H1 (cell line): ENCODE measurements around the gene MEX3D. TPM values are rescaled to one million over a fixed set of nuclear protein-coding genes. Genes with fewer than 3 reads are reported as not detected.

Source experiments
- ASH2L ChIP-seq: fragments of 200-600, 300-600 bp; sonication (generic); IDR thresholded peaks from one replicate; pipeline ENCODE4 v1.7.1; 2017; ENCODE audit warnings: low read length
- ATF3 ChIP-seq: IDR thresholded peaks from 2 replicates; pipeline ENCODE4 v1.6.1; 2011; ENCODE audit warnings: low read depth, mild to moderate bottlenecking, low read length; ENCODE audit not compliant: insufficient read depth
- BACH1 ChIP-seq: IDR thresholded peaks from 2 replicates; pipeline ENCODE4 v1.6.1; 2012; ENCODE audit warnings: low read length, improper control_type of control experiment
- CBX5 ChIP-seq: fragments of 300-800, 300-1000 bp; sonication (generic); IDR thresholded peaks from 2 replicates; pipeline ENCODE4 v1.7.1; 2016; ENCODE audit warnings: antibody characterized with exemption, low read length, low read depth
- CHD1 ChIP-seq: IDR thresholded peaks from 2 replicates; pipeline ENCODE4 v1.6.1; 2012; ENCODE audit warnings: low read depth, low read length, improper control_type of control experiment
- CTCF ChIP-seq, 3 experiments: IDR thresholded peaks; 1 replicate in 2 of 3; 2 replicates in 1 of 3; pipeline versions ENCODE4 v1.5.1 to v1.6.1; 2011; ENCODE audit warnings: low read length in 3 of 3, mild to moderate bottlenecking in 3 of 3, inconsistent platforms in 2 of 3, low read depth in 1 of 3, moderate library complexity in 1 of 3; ENCODE audit not compliant: insufficient read depth in 1 of 3; ENCODE audit errors: control extremely low read depth in 1 of 3
- E2F6 ChIP-seq: IDR thresholded peaks from 2 replicates; pipeline ENCODE4 v1.6.1; 2012; ENCODE audit warnings: inconsistent platforms
- HDAC6 ChIP-seq: IDR thresholded peaks from one replicate; pipeline ENCODE4 v1.7.1; 2012; ENCODE audit warnings: low read depth, mild to moderate bottlenecking, inconsistent platforms, low read length, moderate library complexity
- KDM1A ChIP-seq: fragments of 200-600, 300-600 bp; sonication (generic); IDR thresholded peaks from 2 replicates; pipeline ENCODE4 v1.7.1; 2016; ENCODE audit warnings: mild to moderate bottlenecking, low read length, borderline replicate concordance
- MAX ChIP-seq: IDR thresholded peaks from 2 replicates; pipeline ENCODE4 v1.6.1; 2012; ENCODE audit warnings: inconsistent platforms
- POLR2A ChIP-seq, 2 experiments: IDR thresholded peaks; 1 replicate in 1 of 2; 2 replicates in 1 of 2; pipeline ENCODE4 v1.6.1; 2011; ENCODE audit warnings: low read depth in 2 of 2, low read length in 2 of 2, mild to moderate bottlenecking in 2 of 2; ENCODE audit errors: control extremely low read depth in 1 of 2
- POU5F1 ChIP-seq: IDR thresholded peaks from 2 replicates; pipeline ENCODE4 v1.6.1; 2011; ENCODE audit warnings: low read depth, mild to moderate bottlenecking, low read length, moderate library complexity
- RBBP5 ChIP-seq: IDR thresholded peaks from 2 replicates; pipeline ENCODE4 v1.7.1; 2012; ENCODE audit warnings: low read depth, mild to moderate bottlenecking, inconsistent platforms, low read length, moderate library complexity, borderline replicate concordance
- RFX5 ChIP-seq: IDR thresholded peaks from 2 replicates; pipeline ENCODE4 v1.6.1; 2011; ENCODE audit warnings: low read depth, low read length, improper control_type of control experiment, borderline replicate concordance
- RNF2 ChIP-seq: fragments of 200-900, 300-1000 bp; sonication (generic); IDR thresholded peaks from 2 replicates; pipeline ENCODE4 v1.7.1; 2016; ENCODE audit warnings: borderline replicate concordance, low read depth, mild to moderate bottlenecking, antibody characterized with exemption, low read length; ENCODE audit not compliant: poor library complexity, severe bottlenecking; ENCODE audit errors: missing control alignments
- SAP30 ChIP-seq: fragments of 300-600 bp; sonication (generic); IDR thresholded peaks from 2 replicates; pipeline ENCODE4 v1.7.1; 2012; ENCODE audit warnings: low read length, moderate library complexity, mild to moderate bottlenecking, inconsistent platforms; ENCODE audit not compliant: insufficient read depth, insufficient replicate concordance
- SP2 ChIP-seq: IDR thresholded peaks from 2 replicates; pipeline ENCODE4 v1.6.1; 2012; ENCODE audit warnings: mild to moderate bottlenecking, low read length, inconsistent platforms
- TAF1 ChIP-seq: IDR thresholded peaks from 2 replicates; pipeline ENCODE4 v1.6.1; 2011; ENCODE audit warnings: mild to moderate bottlenecking, low read depth, low read length
- TAF7 ChIP-seq: optimal IDR thresholded peaks from 2 replicates; pipeline ENCODE3; 2011; ENCODE audit warnings: low read depth, mild to moderate bottlenecking, inconsistent platforms, low read length, moderate library complexity, borderline replicate concordance
- TCF12 ChIP-seq: IDR thresholded peaks from 2 replicates; pipeline ENCODE4 v1.6.1; 2011; ENCODE audit warnings: low read depth, mild to moderate bottlenecking, low read length
- YY1 ChIP-seq: IDR thresholded peaks from 2 replicates; pipeline ENCODE4 v1.6.1; 2011; ENCODE audit warnings: low read depth, mild to moderate bottlenecking, low read length
- polyA plus RNA-seq, 7 experiments: library from polyadenylated mRNA; depleted of rRNA in 3 of 7; stranded (reverse) in 5 of 7; unstranded in 2 of 7; fragments of >200 nt in 5 of 7; fragments of 200-250 nt in 2 of 7; gene quantifications; 1 replicate in 5 of 7; 2 replicates in 1 of 7; 4 replicates in 1 of 7; pipeline versions ENCODE4 v1.2.1 to v1.2.3, GENCODE V29; 2011 to 2013; ENCODE audit warnings: missing spikeins in 2 of 7, mixed read lengths in 2 of 7
- total RNA-seq: library from RNA; stranded (reverse); fragmentation: NEBNext Ultra II Directional; extraction: Animal tissue kit (Norgen Biotek cat#: 25700); gene quantifications from 2 replicates; pipeline ENCODE4 v1.2.1, GENCODE V29; 2021

Gene MEX3D
- total and polyA plus RNA-seq, 2 of the 8 experiments (the other 6 are each of a cell fraction or from before 2014, with no cell fraction given), result 20.8 to 78.8 TPM

GRCh38 chr19:1592024-1592754 lies 24.1 kb upstream of the MEX3D start (continued):
- peak; percentile 85 for TF ChIP-seq BACH1
- no peak for TF ChIP-seq SAP30
- TF ChIP-seq CBX5, result no peak
- no peak for TF ChIP-seq ASH2L
- TF ChIP-seq POU5F1, result no peak
- peak; percentile 89; the same call in 1 of the 2 replicates for TF ChIP-seq TAF1
- no peak; the same call in 1 of the 2 replicates for TF ChIP-seq CHD1
- no peak for TF ChIP-seq CTCF (IDR thresholded peaks at IDR 0.05; ENCODE audit: control extremely low read depth in 1 of 3, insufficient read depth in 1 of 3, low read depth in 1 of 3, low read length in 3 of 3)
- no peak for TF ChIP-seq E2F6
- peak; percentile 77 for TF ChIP-seq TAF7
- no peak for TF ChIP-seq ATF3
- TF ChIP-seq RFX5, result no peak
- TF ChIP-seq KDM1A, result no peak
- no peak for TF ChIP-seq HDAC6
- TF ChIP-seq YY1, result no peak
- TF ChIP-seq MAX, result peak; percentile 94
- TF ChIP-seq TCF12, result no peak
- peak; percentile 83 to 94; a peak in 2 of 3 replicates for TF ChIP-seq POLR2A (IDR thresholded peaks at IDR 0.05; ENCODE audit: control extremely low read depth in 1 of 2, low read depth in 2 of 2, low read length in 2 of 2)
- TF ChIP-seq RNF2, result no peak
- TF ChIP-seq SP2, result no peak
- TF ChIP-seq RBBP5, result no peak
